H9 (cell line): Measurements from ENCODE around the gene GRID2. TPM values are rescaled to one million over a fixed set of nuclear protein-coding genes. Genes with fewer than 3 reads are reported as not detected.

Source experiments
- DNase-seq: peaks from one replicate; pipeline ENCODE4 v3.0.0-alpha.2; 2017
- H2AFZ ChIP-seq: one replicate; pipeline ENCODE4 v1.6.1; 2013; ENCODE audit warnings: mild to moderate bottlenecking, low read length, control low read depth, moderate library complexity
- H2AK5ac ChIP-seq: 2 replicates; pipeline ENCODE4 v1.6.1; 2013; ENCODE audit warnings: low read length, control low read depth, mixed read lengths; ENCODE audit not compliant: insufficient read length
- H2BK120ac ChIP-seq: one replicate; pipeline ENCODE4 v1.6.1; 2013; ENCODE audit warnings: low read depth, mild to moderate bottlenecking, low read length, control low read depth, inconsistent platforms; ENCODE audit not compliant: poor library complexity, severe bottlenecking
- H2BK12ac ChIP-seq: 2 replicates; pipeline ENCODE4 v1.6.1; 2013; ENCODE audit warnings: low read length, control low read depth, mixed read lengths, low read depth; ENCODE audit not compliant: insufficient read length
- H2BK15ac ChIP-seq: 2 replicates; pipeline ENCODE4 v1.6.1; 2013; ENCODE audit warnings: low read depth, low read length, control low read depth
- H2BK20ac ChIP-seq: one replicate; pipeline ENCODE4 v1.6.1; 2013; ENCODE audit warnings: low read depth, mild to moderate bottlenecking, low read length, control low read depth, inconsistent platforms; ENCODE audit not compliant: poor library complexity, severe bottlenecking
- H2BK5ac ChIP-seq: 2 replicates; pipeline ENCODE4 v1.6.1; 2013; ENCODE audit warnings: low read length, control low read depth, mixed read lengths; ENCODE audit not compliant: insufficient read length
- H3K14ac ChIP-seq: 2 replicates; pipeline ENCODE4 v1.6.1; 2013; ENCODE audit warnings: low read length, control low read depth; ENCODE audit not compliant: insufficient read depth
- H3K18ac ChIP-seq: 2 replicates; pipeline ENCODE4 v1.6.1; 2013; ENCODE audit warnings: low read depth, mild to moderate bottlenecking, mixed read lengths, low read length, control low read depth; ENCODE audit not compliant: insufficient read length
- H3K23ac ChIP-seq: 2 replicates; pipeline ENCODE4 v1.6.1; 2013; ENCODE audit warnings: low read length, control low read depth, mixed read lengths, low read depth; ENCODE audit not compliant: insufficient read length
- H3K23me2 ChIP-seq: 2 replicates; pipeline ENCODE4 v1.6.1; 2013; ENCODE audit warnings: low read depth, mild to moderate bottlenecking, mixed read lengths, low read length, control low read depth; ENCODE audit not compliant: insufficient read length, poor library complexity, severe bottlenecking
- H3K27ac ChIP-seq: 2 replicates; pipeline ENCODE4 v1.5.1; 2013; ENCODE audit warnings: low read length, control low read depth, mixed read lengths, low read depth; ENCODE audit not compliant: insufficient read length
- H3K27me3 ChIP-seq: 2 replicates; pipeline ENCODE4 v1.6.1; 2013; ENCODE audit warnings: low read length, control low read depth, inconsistent platforms; ENCODE audit not compliant: insufficient read depth
- H3K4ac ChIP-seq: 2 replicates; pipeline ENCODE4 v1.6.1; 2013; ENCODE audit warnings: low read depth, mild to moderate bottlenecking, control low read depth, inconsistent platforms, low read length, moderate library complexity
- H3K4me1 ChIP-seq: 2 replicates; pipeline ENCODE4 v1.6.1; 2013; ENCODE audit warnings: low read length, control low read depth, inconsistent platforms; ENCODE audit not compliant: insufficient read depth
- H3K4me2 ChIP-seq: 2 replicates; pipeline ENCODE4 v1.6.1; 2013; ENCODE audit warnings: low read length, control low read depth, mixed read lengths; ENCODE audit not compliant: insufficient read length, insufficient read depth
- H3K56ac ChIP-seq: 2 replicates; pipeline ENCODE4 v1.6.1; 2013; ENCODE audit warnings: low read depth, mild to moderate bottlenecking, mixed read lengths, low read length, control low read depth; ENCODE audit not compliant: insufficient read length
- H3K79me1 ChIP-seq: 2 replicates; pipeline ENCODE4 v1.6.1; 2013; ENCODE audit warnings: low read depth, mild to moderate bottlenecking, moderate library complexity, low read length, control low read depth, inconsistent platforms; ENCODE audit not compliant: insufficient read depth, poor library complexity, severe bottlenecking
- H3K79me2 ChIP-seq: 2 replicates; pipeline ENCODE4 v1.6.1; 2013; ENCODE audit warnings: low read length, control low read depth, inconsistent platforms; ENCODE audit not compliant: insufficient read depth
- H3K9ac ChIP-seq: 2 replicates; pipeline ENCODE4 v1.6.1; 2013; ENCODE audit warnings: low read length, control low read depth, mixed read lengths; ENCODE audit not compliant: insufficient read length; ENCODE audit errors: extremely low read depth
- H3K9me3 ChIP-seq: one replicate; pipeline ENCODE4 v1.6.1; 2013; ENCODE audit warnings: low read depth, low read length, inconsistent platforms; ENCODE audit not compliant: control insufficient read depth
- H3T11ph ChIP-seq: one replicate; pipeline ENCODE4 v1.6.1; 2013; ENCODE audit warnings: mild to moderate bottlenecking, low read length, control low read depth, inconsistent platforms
- H4K20me1 ChIP-seq: one replicate; pipeline ENCODE4 v1.6.1; 2013; ENCODE audit not compliant: control insufficient read depth, insufficient read length, insufficient read depth
- H4K5ac ChIP-seq: 2 replicates; pipeline ENCODE4 v1.6.1; 2013; ENCODE audit warnings: low read depth, mild to moderate bottlenecking, mixed read lengths, low read length, control low read depth; ENCODE audit not compliant: insufficient read length
- H4K8ac ChIP-seq: replicated peaks from 2 replicates; pipeline ENCODE4 v1.6.1; 2013; ENCODE audit warnings: low read length, control low read depth, mixed read lengths, low read depth; ENCODE audit not compliant: insufficient read length
- H4K91ac ChIP-seq: 2 replicates; pipeline ENCODE4 v1.6.1; 2013; ENCODE audit warnings: low read depth, mild to moderate bottlenecking, moderate library complexity, mixed read lengths, low read length, control low read depth; ENCODE audit not compliant: insufficient read length
- H3K27ac Mint-ChIP-seq, 3 experiments: 2 replicates in 2 of 3; 3 replicates in 1 of 3; pipeline ENCODE4 v1.8.0; 2020 to 2021; ENCODE audit warnings: mixed read lengths in 3 of 3, mild to moderate bottlenecking in 1 of 3, moderate library complexity in 1 of 3
- H3K27me3 Mint-ChIP-seq: 2 replicates; pipeline ENCODE4 v1.8.0; 2021; ENCODE audit warnings: low read depth, mild to moderate bottlenecking, moderate library complexity, mixed read lengths
- H3K36me3 Mint-ChIP-seq, 3 experiments: 2 replicates in 2 of 3; 3 replicates in 1 of 3; pipeline ENCODE4 v1.8.0; 2020 to 2021; ENCODE audit warnings: low read depth in 3 of 3, mixed read lengths in 3 of 3; ENCODE audit not compliant: insufficient read depth in 1 of 3
- H3K4me1 Mint-ChIP-seq, 2 experiments: 2 replicates each; pipeline ENCODE4 v1.8.0; 2020; ENCODE audit warnings: mixed read lengths in 2 of 2
- H3K4me3 Mint-ChIP-seq, 2 experiments: 2 replicates in 1 of 2; 3 replicates in 1 of 2; pipeline ENCODE4 v1.8.0; 2020 to 2021; ENCODE audit warnings: mild to moderate bottlenecking in 2 of 2, mixed read lengths in 2 of 2, moderate library complexity in 1 of 2
- H3K9me3 Mint-ChIP-seq, 2 experiments: 2 replicates in 1 of 2; 3 replicates in 1 of 2; pipeline ENCODE4 v1.8.0; 2020; ENCODE audit warnings: mild to moderate bottlenecking in 2 of 2, mixed read lengths in 2 of 2, moderate library complexity in 1 of 2
- WGBS: extraction: QIAGEN DNeasy Blood & Tissue Kit; methylation state at CpG from one replicate; pipeline ENCODE4 v1.1.7; 2013; ENCODE audit warnings: missing lambda C conversion rate, low lambda C conversion rate, mixed read lengths; ENCODE audit not compliant: insufficient read length; ENCODE audit errors: extremely low coverage; 5-methylcytosine and 5-hydroxymethylcytosine counted together
- total RNA-seq: library from RNA; stranded (reverse); gene quantifications from 2 replicates; pipeline ENCODE4 v1.2.1, GENCODE V29; 2021
- TF ChIP-seq, protein P1 (sequence below): fragments of 200-600 bp; sonication (generic); conservative IDR thresholded peaks from 3 replicates; pipeline ENCODE4 v1.8.0; 2021; ENCODE audit warnings: antibody characterized with exemption, mild to moderate bottlenecking

The GRID2 gene
- total RNA-seq, 1 experiment from 2014 or later = 21.8 TPM

DNA sequence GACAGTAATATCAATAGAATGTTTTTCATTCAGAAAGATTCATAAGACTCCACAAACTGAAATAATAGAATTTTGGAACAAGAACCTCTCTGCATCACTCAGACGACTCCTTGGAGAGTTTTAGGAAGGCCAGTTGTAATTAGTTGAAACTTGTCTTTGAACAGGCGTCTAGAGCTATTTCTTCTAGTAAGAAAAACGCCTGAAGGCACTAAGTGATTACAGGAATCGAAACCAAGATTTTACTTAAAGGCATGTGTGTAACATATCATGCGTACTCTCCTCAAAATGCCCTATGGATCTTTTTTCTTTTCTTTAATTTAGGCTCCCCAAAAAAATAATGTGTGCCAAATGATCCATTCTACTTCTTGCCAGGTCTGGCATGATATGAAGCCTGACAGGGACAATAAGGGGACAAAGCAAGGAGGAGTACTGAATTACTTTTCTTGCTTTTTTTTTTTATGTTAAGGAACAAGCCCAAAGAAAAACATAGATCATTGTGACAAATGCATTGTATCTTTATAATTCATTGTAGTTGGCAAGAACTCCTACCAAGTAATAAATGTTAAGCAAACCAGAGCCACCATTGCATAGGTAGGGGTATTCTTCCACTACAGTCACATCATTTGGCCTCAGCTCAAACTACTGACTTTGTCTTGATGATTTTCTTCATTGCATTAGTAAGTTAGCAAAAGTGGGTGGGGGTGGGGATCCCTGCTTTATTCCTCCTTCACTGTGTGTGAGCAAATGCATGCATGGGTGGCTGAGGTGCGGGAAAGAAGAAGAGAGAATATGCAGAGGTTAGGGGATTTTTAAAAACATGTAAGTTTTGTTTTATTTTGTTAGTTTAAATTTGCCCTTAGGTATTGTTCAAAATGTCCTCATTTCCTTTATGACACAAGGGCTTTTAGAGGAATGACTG, 1444.9 kb downstream of the GRID2 start:
- H3K23me2 ChIP-seq = no peaks in the 10 kb centered on the region
- H3K9me3 ChIP-seq = no peaks in the 10 kb centered on the region
- H3K27me3 Mint-ChIP-seq = no peaks in the 10 kb centered on the region; the same call in 1 of the 2 replicates
- H3K79me1 ChIP-seq = no peaks in the 10 kb centered on the region
- H3T11ph ChIP-seq = no peak overlapping the region
- H2AK5ac ChIP-seq = no peak overlapping the region
- no peak overlapping the region for H2BK20ac ChIP-seq
- TF ChIP-seq, protein P1, sequence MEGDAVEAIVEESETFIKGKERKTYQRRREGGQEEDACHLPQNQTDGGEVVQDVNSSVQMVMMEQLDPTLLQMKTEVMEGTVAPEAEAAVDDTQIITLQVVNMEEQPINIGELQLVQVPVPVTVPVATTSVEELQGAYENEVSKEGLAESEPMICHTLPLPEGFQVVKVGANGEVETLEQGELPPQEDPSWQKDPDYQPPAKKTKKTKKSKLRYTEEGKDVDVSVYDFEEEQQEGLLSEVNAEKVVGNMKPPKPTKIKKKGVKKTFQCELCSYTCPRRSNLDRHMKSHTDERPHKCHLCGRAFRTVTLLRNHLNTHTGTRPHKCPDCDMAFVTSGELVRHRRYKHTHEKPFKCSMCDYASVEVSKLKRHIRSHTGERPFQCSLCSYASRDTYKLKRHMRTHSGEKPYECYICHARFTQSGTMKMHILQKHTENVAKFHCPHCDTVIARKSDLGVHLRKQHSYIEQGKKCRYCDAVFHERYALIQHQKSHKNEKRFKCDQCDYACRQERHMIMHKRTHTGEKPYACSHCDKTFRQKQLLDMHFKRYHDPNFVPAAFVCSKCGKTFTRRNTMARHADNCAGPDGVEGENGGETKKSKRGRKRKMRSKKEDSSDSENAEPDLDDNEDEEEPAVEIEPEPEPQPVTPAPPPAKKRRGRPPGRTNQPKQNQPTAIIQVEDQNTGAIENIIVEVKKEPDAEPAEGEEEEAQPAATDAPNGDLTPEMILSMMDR = no peak
- no peaks in the 10 kb centered on the region for H3K79me2 ChIP-seq
- H2AFZ ChIP-seq = no peak overlapping the region
- no peak overlapping the region for H3K56ac ChIP-seq
- H2BK120ac ChIP-seq = no peak overlapping the region
- no peaks in the 10 kb centered on the region for H3K27me3 ChIP-seq
- no peaks in the 10 kb centered on the region for H3K9me3 Mint-ChIP-seq
- no peaks in the 10 kb centered on the region for H3K36me3 Mint-ChIP-seq
- H2BK12ac ChIP-seq = no peak overlapping the region
- H2BK15ac ChIP-seq = no peak overlapping the region
- H3K4me3 Mint-ChIP-seq = no peak overlapping the region
- no peak overlapping the region for H3K9ac ChIP-seq
- peak overlapping the region in 1 of 3 experiments; percentile 81; a peak in 1 of 7 replicates for H3K27ac Mint-ChIP-seq
- H3K23ac ChIP-seq = no peak overlapping the region
- no peak overlapping the region for H2BK5ac ChIP-seq
- no peak overlapping the region for H3K27ac ChIP-seq
- H3K4me2 ChIP-seq = no peak overlapping the region
- H3K4ac ChIP-seq = no peak overlapping the region
- no peak overlapping the region for H3K18ac ChIP-seq
- peaks cover 15 to 17% of the 10 kb centered on the region in 2 experiments for H3K4me1 Mint-ChIP-seq
- no peak overlapping the region for H4K8ac ChIP-seq
- H4K20me1 ChIP-seq = no peaks in the 10 kb centered on the region
- H3K14ac ChIP-seq = no peak overlapping the region
- H4K91ac ChIP-seq = no peak overlapping the region
- no peak overlapping the region for H4K5ac ChIP-seq
- WGBS = no CpG with 5 or more reads among the region's 6 CpGs
- H3K4me1 ChIP-seq = peaks cover 4% of the 10 kb centered on the region; the same call in 1 of the 2 replicates
- no peak for DNase-seq
